HG03520 (cell line): ENCODE data around the gene ADAMTS7.
"Not testable (repeated sequence)": the region's sequence is repeated elsewhere in the genome, so short reads cannot be mapped to it uniquely, and the experiment has no call there.

ENCODE experiments used
- ATAC-seq: cut with Tn5 transposase; IDR thresholded peaks from one replicate; pipeline ENCODE4 v1.9.1; 2021; ENCODE audit warnings: mild to moderate bottlenecking, moderate library complexity; ENCODE audit not compliant: unreplicated experiment

Gene ADAMTS7

GRCh38 chr15:78767331-78767951 is 43.8 kb downstream of the ADAMTS7 start:
- no peak for ATAC-seq

DNA sequence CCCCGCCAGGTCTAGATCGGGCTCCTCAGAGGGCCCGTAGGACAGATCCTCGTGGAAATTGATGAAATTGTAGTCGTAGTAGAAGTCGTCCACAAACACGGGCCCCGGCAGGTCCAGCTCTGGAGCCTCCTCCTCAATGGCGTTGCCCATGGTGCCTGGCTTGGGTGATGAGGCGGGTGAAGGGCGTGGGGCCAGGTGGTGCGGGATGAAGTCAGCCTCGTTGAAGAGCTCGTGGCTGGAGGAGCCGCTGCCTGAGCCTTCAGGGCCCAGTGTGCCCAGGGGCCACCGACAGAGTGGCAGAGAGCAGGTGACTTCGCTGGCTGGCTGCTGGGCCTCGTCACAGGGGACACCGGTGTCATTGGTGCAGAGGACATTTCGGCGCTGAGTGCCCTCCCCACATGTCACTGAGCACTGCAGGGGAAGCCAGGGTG is 44.6 kb downstream of the ADAMTS7 start:
- ATAC-seq = not testable (repeated sequence)

- no peak for ATAC-seq
These were observed 45.2 kb downstream of the ADAMTS7 start for GRCh38 chr15:78766041-78766440.

DNA sequence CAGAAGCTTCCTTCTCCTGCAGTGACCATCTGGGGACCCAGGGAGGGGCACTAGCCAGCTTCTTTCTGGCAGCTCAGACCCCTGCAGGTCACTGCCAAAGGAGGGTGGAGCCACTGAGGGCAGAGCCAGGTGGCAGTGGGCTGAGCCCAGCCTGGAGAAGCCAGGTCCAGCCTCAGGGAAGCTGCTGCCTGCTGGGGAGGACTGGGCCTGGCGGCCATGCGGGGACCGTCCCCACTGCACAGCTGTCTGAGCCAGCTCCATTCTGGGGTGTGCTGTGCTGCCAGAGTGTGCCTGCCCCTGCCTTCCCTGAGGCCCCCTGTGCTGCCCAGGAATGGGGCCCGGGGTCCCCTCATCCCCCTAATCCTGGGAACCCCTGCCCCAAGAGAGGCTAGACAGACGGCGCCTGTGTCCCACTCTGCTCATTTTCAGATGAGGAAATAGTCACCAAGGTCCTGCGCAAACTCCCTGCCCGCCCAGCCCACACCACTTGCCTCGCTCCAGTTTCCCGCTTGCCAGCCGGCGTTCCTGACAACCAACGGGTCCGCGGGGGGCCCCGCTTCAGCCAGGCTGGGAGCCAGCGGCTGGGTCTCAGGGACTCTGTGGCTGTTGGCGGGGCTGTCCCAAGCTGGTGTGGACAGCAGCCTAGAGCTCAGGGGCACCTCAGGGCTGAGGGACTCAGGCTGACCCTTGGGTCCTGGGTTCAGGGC is 46.0 kb downstream of the ADAMTS7 start:
- ATAC-seq = not testable (repeated sequence)

DNA sequence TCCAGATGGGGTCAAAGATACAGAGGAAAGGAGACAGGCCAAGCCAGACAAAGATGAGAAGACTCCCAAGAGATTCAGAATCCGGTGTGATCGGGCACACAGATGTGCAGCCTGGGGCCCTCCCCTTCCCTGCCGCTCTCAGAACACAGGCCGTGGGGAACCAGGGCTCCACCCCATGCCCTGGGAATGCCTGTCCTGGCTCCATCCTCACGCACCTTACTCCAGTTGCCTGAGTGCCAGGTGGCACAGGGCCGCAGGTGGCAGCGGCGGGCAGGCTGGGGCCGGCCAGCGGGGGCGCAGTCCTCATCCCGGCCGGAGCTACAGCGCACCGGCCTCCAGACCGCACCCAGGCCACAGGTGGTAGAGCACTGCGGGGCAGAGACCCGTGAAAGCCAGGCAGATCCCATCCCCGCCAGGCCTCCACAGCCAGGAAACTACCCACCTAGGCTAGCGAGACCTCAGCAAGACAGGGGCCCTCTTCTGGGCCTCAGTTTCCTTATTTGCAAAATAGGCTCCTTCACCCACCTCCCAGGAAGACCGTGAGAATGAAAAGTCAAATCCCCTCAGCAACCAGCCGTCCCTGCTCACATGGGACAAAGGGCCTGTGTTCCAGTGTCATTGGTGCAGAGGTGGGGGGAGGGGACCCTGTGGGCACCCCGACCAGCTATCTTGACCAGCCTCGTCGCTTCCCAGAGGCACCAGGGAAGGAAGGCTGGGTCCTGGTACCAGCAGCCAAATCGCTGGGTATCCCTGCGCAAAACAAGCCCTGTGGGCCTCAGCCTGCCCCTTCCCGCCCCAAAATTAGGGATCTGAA is 46.7 kb downstream of the ADAMTS7 start:
- ATAC-seq = not testable (repeated sequence)

DNA sequence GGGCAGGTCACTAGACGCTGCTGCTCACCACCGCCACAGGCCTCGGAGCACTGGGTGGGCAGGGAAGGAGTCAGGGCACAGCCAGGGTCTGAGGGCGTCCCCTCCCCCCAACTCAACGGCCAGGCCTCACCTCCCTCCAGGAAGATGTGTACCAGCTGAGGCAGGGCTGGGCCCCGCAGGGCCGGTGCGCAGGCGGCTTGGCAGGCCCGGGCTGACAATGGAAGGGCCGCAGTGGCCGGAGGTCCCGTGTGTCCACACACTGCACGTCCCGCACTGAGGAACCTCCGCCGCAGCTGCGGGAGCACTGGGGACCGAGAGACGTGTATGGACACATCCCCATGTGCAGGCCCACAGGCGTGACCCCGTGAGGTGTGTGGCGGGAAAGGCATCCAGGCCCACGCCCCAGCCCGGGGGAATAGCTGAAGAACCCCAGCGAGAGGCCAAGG is 47.4 kb downstream of the ADAMTS7 start:
- no peak for ATAC-seq

GRCh38 chr15:78762985-78763795 is 48.1 kb downstream of the ADAMTS7 start:
- no peak for ATAC-seq

GRCh38 chr15:78762386-78762961 is 48.8 kb downstream of the ADAMTS7 start:
- not testable (repeated sequence) for ATAC-seq

- ATAC-seq = no peak
These were observed 49.3 kb downstream of the ADAMTS7 start for GRCh38 chr15:78761891-78762385.

GRCh38 chr15:78761475-78761874 is 49.8 kb downstream of the ADAMTS7 start:
- ATAC-seq = peak; percentile 44

- ATAC-seq = no peak
These were observed 50.2 kb downstream of the ADAMTS7 start for GRCh38 chr15:78761020-78761419.

DNA sequence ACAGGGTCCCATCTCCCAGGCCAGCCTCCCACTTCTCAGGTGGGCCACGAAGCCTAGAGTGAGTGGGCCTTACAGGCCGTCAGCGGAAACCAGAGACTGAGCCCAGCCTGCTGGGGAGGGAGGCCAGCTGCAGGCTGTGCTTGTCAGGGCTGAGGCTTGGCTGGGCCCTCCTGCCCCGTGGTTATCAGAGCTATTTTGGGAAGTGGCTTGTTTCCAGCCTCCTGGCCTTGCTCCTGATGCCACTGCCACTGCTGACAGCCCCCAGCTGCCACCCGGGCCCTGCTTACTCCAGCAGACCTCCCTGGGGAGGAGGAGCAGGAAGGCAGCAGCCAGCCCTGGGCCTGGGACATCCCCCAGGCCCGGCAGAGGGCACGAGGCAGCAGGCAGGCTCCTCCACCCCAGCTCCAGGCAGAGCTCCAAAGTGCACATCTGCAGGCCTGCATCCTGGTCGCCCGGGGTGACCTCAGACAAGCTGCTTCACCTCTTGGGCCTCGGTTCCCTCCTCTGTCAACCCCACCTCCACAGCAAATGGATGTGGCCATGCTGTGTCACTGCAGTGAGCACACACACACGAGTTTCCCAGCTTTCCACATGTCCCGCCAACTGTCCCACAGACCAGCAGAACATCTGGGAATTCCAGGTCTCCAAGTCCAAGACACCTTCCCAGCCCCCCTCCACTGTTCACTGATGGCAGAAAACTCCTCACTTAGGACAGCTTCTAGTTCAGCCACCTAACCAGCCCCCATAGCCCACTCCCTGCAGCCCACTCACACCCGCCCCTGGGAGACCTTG is 51.0 kb downstream of the ADAMTS7 start:
- not testable (repeated sequence) for ATAC-seq

- not testable (repeated sequence) for ATAC-seq
These were observed 51.8 kb downstream of the ADAMTS7 start for GRCh38 chr15:78759361-78759998.

DNA sequence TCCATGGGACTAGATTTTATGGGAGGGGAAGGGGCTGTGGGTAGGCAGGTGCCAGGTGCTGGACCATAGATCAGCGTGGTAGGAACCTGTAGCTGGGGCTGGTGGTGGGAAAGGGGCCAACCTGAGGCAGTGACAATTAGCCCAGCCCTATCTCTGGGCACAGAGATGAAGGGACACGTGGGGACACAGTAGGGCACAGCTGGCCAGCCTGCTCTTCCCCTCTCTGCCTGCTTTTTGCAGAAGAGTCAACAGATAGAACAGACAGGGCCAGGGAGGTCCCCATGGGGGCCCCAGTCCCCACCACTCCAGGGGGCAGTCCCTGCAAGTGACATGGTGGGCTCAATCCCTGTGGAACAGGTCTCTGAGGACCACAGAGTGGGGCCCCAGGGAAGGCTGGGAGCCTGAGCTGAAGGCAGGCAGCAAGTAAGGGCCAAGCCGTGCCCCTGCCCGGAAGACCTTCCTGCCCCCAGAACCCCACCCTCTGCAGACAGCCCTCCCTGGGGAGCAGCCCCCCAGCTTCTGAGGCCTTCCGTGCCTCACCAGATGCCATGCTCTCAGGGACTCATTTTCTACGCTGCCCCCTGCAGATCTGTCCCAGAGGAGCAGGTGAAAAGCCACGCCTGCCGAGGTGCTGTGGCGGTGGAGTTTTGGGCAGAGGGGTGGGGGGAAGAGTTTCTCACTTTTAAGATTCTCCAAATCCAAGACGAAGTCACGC is 52.6 kb downstream of the ADAMTS7 start:
- ATAC-seq = not testable (repeated sequence)

DNA sequence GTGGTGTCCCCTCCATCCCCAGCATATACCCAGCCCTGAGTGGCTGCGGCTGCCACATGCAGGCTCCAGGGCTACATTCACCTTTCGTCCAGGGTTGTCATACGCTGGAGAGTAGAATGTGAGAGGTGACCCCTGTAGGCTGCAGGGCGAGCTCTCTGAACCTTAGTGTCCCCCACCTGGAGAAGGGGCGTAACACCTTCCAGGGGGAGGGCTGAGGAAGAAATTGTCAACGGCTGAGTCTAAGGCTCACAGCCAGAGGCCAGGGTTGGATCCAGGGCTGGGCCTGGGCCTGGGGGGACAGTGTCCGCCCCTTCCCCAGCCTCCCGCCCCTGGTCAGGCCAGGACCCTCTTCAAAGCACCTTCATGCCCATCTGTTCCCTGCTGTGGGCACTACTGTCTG is 53.2 kb downstream of the ADAMTS7 start:
- not testable (repeated sequence) for ATAC-seq

DNA sequence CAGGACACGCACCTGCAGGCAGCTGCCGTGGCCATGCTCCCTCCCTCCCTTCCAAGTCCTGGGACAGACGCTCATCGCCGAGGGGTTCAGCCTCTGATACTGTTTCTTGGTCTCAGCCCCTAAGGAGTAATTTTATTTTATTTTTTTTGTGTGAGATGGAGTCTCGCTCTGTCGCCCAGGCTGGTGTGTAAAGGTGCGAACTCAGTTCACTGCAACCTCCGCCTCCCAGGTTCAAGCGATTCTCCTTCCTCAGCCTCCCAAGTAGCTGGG is 53.7 kb downstream of the ADAMTS7 start:
- ATAC-seq = no peak

DNA sequence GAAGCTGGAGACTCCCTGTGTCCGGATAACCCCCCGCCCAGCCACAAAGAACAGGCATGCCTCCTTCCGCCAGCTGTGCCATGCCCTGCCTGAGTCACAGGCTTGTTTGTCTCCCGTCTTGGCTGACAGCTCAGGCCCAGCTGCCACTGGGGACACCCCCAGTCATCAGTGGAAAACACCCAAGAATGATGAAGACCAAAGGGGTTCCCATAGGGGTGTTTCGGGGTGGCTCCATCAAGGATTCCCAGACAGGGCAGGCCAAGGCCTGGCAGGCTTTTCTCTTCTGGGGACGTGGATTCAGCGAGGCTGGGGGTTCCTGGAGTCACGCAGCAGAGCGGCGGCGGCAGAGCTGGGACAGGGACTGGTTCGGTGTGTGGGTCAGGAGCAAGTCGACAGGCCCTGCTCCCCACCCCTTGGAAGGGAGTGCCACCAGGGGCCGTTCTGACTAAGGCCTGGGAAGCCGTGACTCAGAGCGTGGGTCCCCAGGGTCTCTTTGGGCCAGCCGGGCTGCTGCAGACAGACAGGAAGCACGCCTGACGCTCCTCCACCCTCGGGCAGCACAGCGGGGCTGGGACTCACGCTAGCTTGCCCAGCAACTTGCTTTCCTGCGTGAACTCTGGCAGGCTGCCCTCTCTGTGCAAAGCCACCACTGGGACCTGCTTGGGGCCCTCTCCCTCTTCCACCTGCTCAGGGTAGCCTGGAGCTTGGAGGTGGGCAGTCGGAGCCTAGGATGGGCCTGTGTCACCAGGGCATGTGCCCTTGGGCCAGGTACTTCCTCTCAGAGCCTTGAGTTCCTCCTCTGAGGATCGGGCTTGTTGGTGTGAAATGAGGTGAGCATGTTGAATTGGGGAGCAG is 54.3 kb downstream of the ADAMTS7 start:
- ATAC-seq = peak; percentile 35
